GM12878 (cell line): ENCODE data around the gene TPBGL. TPM values are rescaled to one million over a fixed set of nuclear protein-coding genes. Genes with fewer than 3 reads are reported as not detected.

Source experiments
- ATAC-seq: fragments of 200-7000 bp; cut with Tn5 transposase; 3 replicates; pipeline ENCODE4 v1.9.1; 2020; ENCODE audit warnings: mild to moderate bottlenecking, moderate library complexity
- BruUV-seq: library from RNA; stranded (reverse); fragments of 400-500 nt; replicated peaks from 2 replicates; lab custom pipeline; 2021; lab: Mats Ljungman, UMichigan
- CTCF ChIA-PET: fragments of 300-600 bp; sonication (Branson Sonifier 250); formaldehyde crosslinking; extraction: SDS; loops from one replicate; lab custom pipeline; 2021; ENCODE audit warnings: inconsistent platforms; lab: Yijun Ruan, JAX
- POLR2A ChIA-PET: fragments of 350-600 bp; formaldehyde crosslinking; extraction: SDS; loops from one replicate; lab custom pipeline; 2021; ENCODE audit warnings: inconsistent platforms; lab: Charles Lee
- RAD21 ChIA-PET: fragments of 300-600 bp; sonication (Branson Sonifier 250); formaldehyde crosslinking; loops from one replicate; lab custom pipeline; 2023; ENCODE audit warnings: antibody characterized with exemption; ENCODE audit not compliant: unreplicated experiment; lab: Charles Lee
- SMC1A ChIA-PET: fragments of 300-600 bp; sonication (Branson Sonifier 250); formaldehyde crosslinking; loops from one replicate; lab custom pipeline; 2023; ENCODE audit not compliant: unreplicated experiment, uncharacterized antibody; lab: Charles Lee
- DNase-seq: peaks from one replicate; pipeline ENCODE4 v3.0.0-alpha.2; 2011; ENCODE audit warnings: low read depth, low spot score
- FAIRE-seq: peaks from 3 replicates; lab custom pipeline; 2011; peaks lifted over from hg19 to GRCh38; lab: Jason Lieb, UNC
- H2AFZ ChIP-seq: 2 replicates; pipeline ENCODE4 v1.6.0; 2011; ENCODE audit warnings: low read depth, low read length, control low read depth; ENCODE audit not compliant: control insufficient read depth
- H3K27ac ChIP-seq: 2 replicates; pipeline ENCODE4 v1.5.1; 2011; ENCODE audit warnings: control low read depth; ENCODE audit not compliant: control insufficient read depth, insufficient read depth
- H3K27me3 ChIP-seq, 2 experiments: replicated peaks in 1 of 2; 2 replicates each; pipeline versions ENCODE4 v1.6.0 to v1.6.1; 2011; ENCODE audit warnings: low read length in 1 of 2; ENCODE audit not compliant: control insufficient read depth in 2 of 2, insufficient read depth in 2 of 2
- H3K36me3 ChIP-seq, 2 experiments: 2 replicates each; pipeline ENCODE4 v1.5.1; 2011; ENCODE audit warnings: low read length in 1 of 2; ENCODE audit not compliant: control insufficient read depth in 2 of 2, insufficient read depth in 2 of 2
- H3K4me1 ChIP-seq: 2 replicates; pipeline ENCODE4 v1.6.1; 2011; ENCODE audit warnings: mild to moderate bottlenecking, low read length, moderate library complexity, mixed read lengths; ENCODE audit not compliant: control insufficient read depth, insufficient read depth
- H3K4me2 ChIP-seq: 2 replicates; pipeline ENCODE4 v1.6.0; 2011; ENCODE audit warnings: control low read depth; ENCODE audit not compliant: control insufficient read depth, insufficient read depth
- H3K4me3 ChIP-seq: fragments of 200-600 bp; sonication (generic); 2 replicates; pipeline ENCODE4 v1.5.1; 2016
- H3K79me2 ChIP-seq: 2 replicates; pipeline ENCODE4 v1.6.0; 2011; ENCODE audit warnings: low read length; ENCODE audit not compliant: control insufficient read depth, insufficient read depth
- H3K9ac ChIP-seq: 2 replicates; pipeline ENCODE4 v1.8.0; 2011; ENCODE audit warnings: low read length, control low read depth, mixed read lengths; ENCODE audit not compliant: control insufficient read depth, insufficient read depth
- H3K9me3 ChIP-seq: replicated peaks from 3 replicates; pipeline ENCODE4 v1.5.1; 2011; ENCODE audit warnings: mild to moderate bottlenecking, low read length; ENCODE audit not compliant: control insufficient read depth, insufficient read depth
- H4K20me1 ChIP-seq: 2 replicates; pipeline ENCODE4 v1.6.0; 2011; ENCODE audit not compliant: control insufficient read depth, insufficient read depth
- BRCA1 ChIP-seq: IDR thresholded peaks from 2 replicates; pipeline ENCODE4 v1.6.1; 2011; ENCODE audit warnings: low read depth, low read length, improper control_type of control experiment
- CEBPZ ChIP-seq: fragments of 150-350 bp; IDR thresholded peaks from 2 replicates; pipeline ENCODE4 v1.6.1; 2016; ENCODE audit warnings: low read depth, low read length
- CREM ChIP-seq: IDR thresholded peaks from 2 replicates; pipeline ENCODE4 v1.6.1; 2014; ENCODE audit warnings: antibody characterized with exemption, low read depth
- CTCF ChIP-seq, 3 experiments: IDR thresholded peaks in 2 of 3; conservative IDR thresholded peaks in 1 of 3; 2 replicates each; pipeline ENCODE4 v1.5.1; 2011; ENCODE audit warnings: low read depth in 3 of 3, low read length in 3 of 3, mild to moderate bottlenecking in 3 of 3, control low read depth in 2 of 3, moderate library complexity in 2 of 3, inconsistent platforms in 1 of 3, mixed read lengths in 1 of 3; ENCODE audit not compliant: control insufficient read depth in 2 of 3, insufficient read depth in 1 of 3; ENCODE audit errors: extremely low read depth in 1 of 3
- E4F1 ChIP-seq: fragments of 450-650 bp; IDR thresholded peaks from 2 replicates; pipeline ENCODE4 v1.6.1; 2018; ENCODE audit warnings: borderline replicate concordance, mild to moderate bottlenecking; ENCODE audit not compliant: partially characterized antibody
- EGR1 ChIP-seq, 2 experiments: IDR thresholded peaks; 1 replicate in 1 of 2; 2 replicates in 1 of 2; pipeline ENCODE4 v1.6.1; 2011 to 2012; ENCODE audit warnings: low read depth in 2 of 2, low read length in 2 of 2, borderline replicate concordance in 1 of 2, mild to moderate bottlenecking in 1 of 2, moderate library complexity in 1 of 2
- HDGF ChIP-seq: fragments of 450-650 bp; IDR thresholded peaks from 2 replicates; pipeline ENCODE4 v1.6.1; 2016; ENCODE audit warnings: antibody characterized with exemption
- IKZF2 ChIP-seq, 2 experiments: fragments of 450-650 bp; IDR thresholded peaks; 2 replicates each; pipeline ENCODE4 v1.6.1; 2017; ENCODE audit warnings: mild to moderate bottlenecking in 2 of 2, moderate library complexity in 2 of 2
- JUND ChIP-seq: IDR thresholded peaks from 2 replicates; pipeline ENCODE4 v1.6.1; 2012; ENCODE audit warnings: low read depth, mild to moderate bottlenecking, low read length, improper control_type of control experiment, moderate library complexity
- LARP7 ChIP-seq: fragments of 450-650 bp; IDR thresholded peaks from 2 replicates; pipeline ENCODE4 v1.6.1; 2017; ENCODE audit warnings: mild to moderate bottlenecking
- RAD51 ChIP-seq: fragments of 450-650 bp; IDR thresholded peaks from 2 replicates; pipeline ENCODE4 v1.6.1; 2016; ENCODE audit warnings: moderate library complexity, mild to moderate bottlenecking, inconsistent platforms
- RBBP5 ChIP-seq: fragments of 200-600 bp; sonication (generic); conservative IDR thresholded peaks from 2 replicates; pipeline ENCODE4 v1.6.1; 2016
- SMAD1 ChIP-seq: fragments of 450-650 bp; IDR thresholded peaks from 2 replicates; pipeline ENCODE4 v1.6.1; 2018; ENCODE audit warnings: mild to moderate bottlenecking, low read depth; ENCODE audit not compliant: partially characterized antibody
- SMC3 ChIP-seq: IDR thresholded peaks from 2 replicates; pipeline ENCODE4 v1.6.1; 2011; ENCODE audit warnings: low read length, improper control_type of control experiment, borderline replicate concordance
- USF1 ChIP-seq: IDR thresholded peaks from 2 replicates; pipeline ENCODE4 v1.6.1; 2011; ENCODE audit warnings: borderline replicate concordance, low read depth, mild to moderate bottlenecking, moderate library complexity, mixed read lengths, low read length; ENCODE audit not compliant: insufficient read depth; ENCODE audit errors: extremely low read length
- YBX1 ChIP-seq: fragments of 450-650 bp; IDR thresholded peaks from 2 replicates; pipeline ENCODE4 v1.6.1; 2016; ENCODE audit warnings: antibody characterized with exemption
- ZBED1 ChIP-seq: IDR thresholded peaks from 2 replicates; pipeline ENCODE4 v1.6.1; 2016; ENCODE audit warnings: borderline replicate concordance
- WGBS: methylation state at CpG from one replicate; pipeline ENCODE4 v1.1.6; 2016; ENCODE audit warnings: low lambda C conversion rate; ENCODE audit not compliant: insufficient replicate concordance, insufficient coverage; ENCODE audit errors: missing lambda C conversion rate; 5-methylcytosine and 5-hydroxymethylcytosine counted together
- in situ Hi-C: fragments of 300-500 bp; cut with MboI; formaldehyde crosslinking; loops from 9 replicates; pipeline ENCODE4 v1.14.3; 2018; ENCODE audit warnings: mixed read lengths
- intact Hi-C: fragments of 100-400 bp; cut with micrococcal nuclease; formaldehyde crosslinking; loops from one replicate; pipeline ENCODE4 v1.14.2; 2022; ENCODE audit not compliant: unreplicated experiment
- polyA plus RNA-seq, 11 experiments: library from polyadenylated mRNA; depleted of rRNA in 4 of 11; unstranded in 6 of 11; stranded (reverse) in 5 of 11; fragments of >200 nt; fragmentation: Nextera tagmentation in 4 of 11; fragmentation: Illumina TruSeq in 1 of 11; extraction: Ambion mirVana in 4 of 11; extraction: Trizol in 1 of 11; gene quantifications; 1 replicate in 1 of 11; 2 replicates in 10 of 11; pipeline versions ENCODE4 v1.2.1 to v1.2.3, GENCODE V29; 2011 to 2016; ENCODE audit warnings: inconsistent platforms in 2 of 11, missing spikeins in 2 of 11, low read depth in 1 of 11
- total RNA-seq, 4 experiments: library from RNA; depleted of rRNA in 3 of 4; stranded (reverse); fragments of >200 nt in 3 of 4; fragmentation: Illumina TruSeq in 1 of 4; extraction: Trizol in 1 of 4; gene quantifications; 2 replicates each; pipeline versions ENCODE4 v1.2.1 to v1.2.3, GENCODE V29; 2013 to 2021

TPBGL gene
- total and polyA plus RNA-seq, 10 of the 15 experiments (the other 5 are each of a cell fraction or from before 2014, with no cell fraction given) = not detected

DNA sequence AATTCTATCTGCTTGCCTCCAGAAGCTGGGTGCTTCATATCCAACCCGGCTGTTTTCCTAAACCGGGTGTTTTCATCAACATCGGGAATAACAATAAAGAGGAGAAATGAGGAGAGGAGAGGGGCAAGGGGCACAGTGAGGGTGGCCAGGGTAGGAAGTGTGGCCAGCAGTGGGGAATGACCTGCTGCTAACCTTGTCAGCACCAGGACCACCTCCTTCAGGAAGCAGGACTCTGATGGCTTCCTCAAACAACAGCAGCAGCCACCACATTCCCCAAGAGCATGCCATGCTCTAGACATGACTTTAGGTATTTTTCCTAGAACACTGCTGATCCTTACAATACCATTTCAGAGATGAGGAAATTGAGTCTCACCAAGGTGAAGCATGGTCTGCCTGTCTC lies 52.4 kb downstream of the TPBGL start:
- Histone ChIP-seq H3K4me1 (no peaks in the 10 kb centered on the region), H3K79me2 (no peaks in the 10 kb centered on the region), H3K4me2 (no peak overlapping the region), H4K20me1 (no peaks in the 10 kb centered on the region), H3K27ac (no peak overlapping the region), H3K36me3 (no peaks in the 10 kb centered on the region; a peak in 1 of 4 replicates), H3K4me3 (no peak overlapping the region), H2AFZ (no peak overlapping the region), H3K9ac (no peak overlapping the region), H3K9me3 (no peaks in the 10 kb centered on the region), H3K27me3 (no peaks in the 10 kb centered on the region)
- intact Hi-C loops (no loop called here), in situ Hi-C loops (no loop called here)
- DNase-seq (no peak), ATAC-seq (no peak), FAIRE-seq (no peak)
- ChIA-PET RAD21 (no interaction called here), SMC1A (interaction anchor here (1.2 kb wide), 1 partner anchor 97 kb away, joined by 4 read pairs; no protein-coding TSS in a partner anchor), CTCF (interaction anchor here (1.4 kb wide), 1 partner anchor 152 kb away, joined by 3 read pairs; no protein-coding TSS in a partner anchor), POLR2A (no interaction called here)
- no TSS peak for BruUV-seq
- WGBS = 53% methylated on average over 3 of the region's 3 CpGs
- TF ChIP-seq ZBED1 = no peak
- TF ChIP-seq JUND = no peak
- TF ChIP-seq CTCF (IDR thresholded peaks at IDR 0.05 in 2 of 3, conservative IDR thresholded peaks at IDR 0.05 in 1 of 3; ENCODE audit: control insufficient read depth in 2 of 3, extremely low read depth in 1 of 3, insufficient read depth in 1 of 3, low read depth in 3 of 3, low read length in 3 of 3) = no peak
- no peak for TF ChIP-seq BRCA1
- TF ChIP-seq CEBPZ = no peak
- TF ChIP-seq YBX1 = no peak
- no peak for TF ChIP-seq HDGF
- no peak for TF ChIP-seq CREM
- no peak for TF ChIP-seq SMC3
- no peak for TF ChIP-seq EGR1 (IDR thresholded peaks at IDR 0.05; ENCODE audit: borderline replicate concordance in 1 of 2, low read depth in 2 of 2, low read length in 2 of 2)
- TF ChIP-seq SMAD1 = no peak
- no peak for TF ChIP-seq RBBP5
- TF ChIP-seq IKZF2 (IDR thresholded peaks at IDR 0.05) = no peak
- TF ChIP-seq LARP7 = no peak
- TF ChIP-seq E4F1 = no peak
- no peak for TF ChIP-seq USF1
- TF ChIP-seq RAD51 = no peak
